NCI-H2029 treated with DMSO at 0.1 percent for 48 hours (cell line): ENCODE results near the gene RNF115.
"Not testable (repeated sequence)": the region's sequence is repeated elsewhere in the genome, so short reads cannot be mapped to it uniquely, and the experiment has no call there.

Experiments
- DNase-seq: peaks from one replicate; lab custom pipeline; 2025; lab: John Stamatoyannopoulos, UW

The RNF115 gene

GRCh38 chr1:145730467-145730866, 93.4 kb downstream of the RNF115 start:
- no peak for DNase-seq

GRCh38 chr1:145729666-145730436, 94.0 kb downstream of the RNF115 start:
- no peak for DNase-seq

GRCh38 chr1:145729196-145729595, 94.7 kb downstream of the RNF115 start:
- DNase-seq = no peak

- DNase-seq = not testable (repeated sequence)
Measured at GRCh38 chr1:145726193-145726592, 97.7 kb downstream of the RNF115 start.

DNA sequence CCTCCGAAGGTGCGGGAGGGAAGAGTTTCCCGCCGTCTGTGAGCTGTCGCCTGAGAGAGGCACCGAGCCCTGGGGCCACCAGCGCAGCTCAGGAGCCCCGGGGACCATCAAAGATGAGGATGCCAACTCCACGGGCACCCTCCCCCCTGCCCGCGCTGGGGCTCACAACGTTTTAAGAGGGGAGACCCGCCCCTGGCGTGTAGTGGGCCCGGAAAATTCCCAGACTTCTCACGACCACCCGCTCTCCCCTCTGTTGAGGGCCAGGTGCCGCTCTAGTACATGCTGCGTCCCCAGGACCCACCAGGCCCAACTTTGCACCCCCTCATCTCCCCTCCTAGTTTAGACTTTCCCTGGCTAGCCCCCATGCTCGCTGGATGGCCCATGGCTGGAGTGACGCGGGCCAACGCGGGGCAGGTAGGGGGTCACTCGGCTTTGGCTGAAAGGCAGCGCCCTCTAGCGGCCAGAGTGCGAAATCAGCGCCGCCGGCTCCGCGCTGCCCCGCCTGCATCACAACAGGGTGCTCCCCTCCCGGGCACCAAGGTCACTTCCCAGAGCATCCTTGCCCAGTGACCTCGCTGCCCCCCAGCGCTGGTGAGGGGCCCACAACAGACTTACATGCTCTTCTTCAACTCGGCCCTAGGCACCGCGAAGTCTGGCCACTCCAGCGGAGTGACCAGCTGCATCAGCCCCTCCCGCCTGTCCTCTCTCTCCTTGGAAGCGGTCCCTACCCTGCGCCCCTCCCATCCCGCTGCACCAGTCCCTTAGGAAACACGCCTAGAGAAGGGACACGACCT, 102.8 kb downstream of the RNF115 start:
- no peak for DNase-seq

- no peak for DNase-seq
Measured at GRCh38 chr1:145720556-145720877, 103.4 kb downstream of the RNF115 start.

GRCh38 chr1:145719230-145720079, 104.4 kb downstream of the RNF115 start, which contains the start of gene CD160:
TSS of gene CD160 (plus strand) at chr1:145719499. CDS start at chr1:145728328, 8,829 bp downstream.
- no peak for DNase-seq

DNA sequence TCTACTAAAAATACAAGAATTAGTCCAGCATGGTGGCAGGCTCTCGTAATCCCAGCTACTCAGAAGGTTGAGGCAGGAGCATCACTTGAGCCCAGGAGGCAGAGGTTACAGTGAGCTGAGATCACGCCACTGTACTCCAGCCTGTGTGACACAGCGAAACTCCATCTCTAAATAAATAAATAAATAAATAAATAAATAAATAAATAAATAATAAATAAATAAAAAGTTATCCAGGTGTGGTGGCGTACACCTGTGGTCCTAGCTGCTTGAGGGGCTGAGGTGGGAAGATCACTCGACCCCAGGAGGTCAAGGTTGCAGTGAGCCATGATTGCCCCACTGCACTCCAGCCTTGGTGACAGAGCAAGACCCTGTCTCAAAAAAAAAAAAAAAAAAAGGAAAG, 105.4 kb downstream of the RNF115 start:
- DNase-seq = not testable (repeated sequence)

DNA sequence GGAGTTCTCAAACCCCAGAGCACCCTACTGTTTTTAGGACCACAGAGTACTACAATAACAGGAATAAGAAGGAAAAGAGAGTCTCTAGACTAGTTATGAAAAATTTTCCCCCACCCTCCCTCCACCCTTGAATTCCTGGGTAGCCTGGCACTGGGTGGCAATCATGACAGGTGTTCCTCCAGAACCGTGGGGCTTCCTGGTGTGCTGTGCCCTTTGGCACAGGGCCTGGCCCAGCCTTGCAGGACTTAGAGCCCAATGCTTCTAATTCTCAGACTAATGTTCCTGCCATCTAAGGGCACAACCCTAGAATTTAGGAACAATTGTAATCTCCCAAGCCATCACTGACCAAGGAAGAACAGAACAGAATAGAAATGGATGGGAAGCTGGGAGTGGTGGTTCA, 106.1 kb downstream of the RNF115 start:
- no peak for DNase-seq

- DNase-seq = no peak
Measured at GRCh38 chr1:145716641-145717345, 107.1 kb downstream of the RNF115 start.

DNA sequence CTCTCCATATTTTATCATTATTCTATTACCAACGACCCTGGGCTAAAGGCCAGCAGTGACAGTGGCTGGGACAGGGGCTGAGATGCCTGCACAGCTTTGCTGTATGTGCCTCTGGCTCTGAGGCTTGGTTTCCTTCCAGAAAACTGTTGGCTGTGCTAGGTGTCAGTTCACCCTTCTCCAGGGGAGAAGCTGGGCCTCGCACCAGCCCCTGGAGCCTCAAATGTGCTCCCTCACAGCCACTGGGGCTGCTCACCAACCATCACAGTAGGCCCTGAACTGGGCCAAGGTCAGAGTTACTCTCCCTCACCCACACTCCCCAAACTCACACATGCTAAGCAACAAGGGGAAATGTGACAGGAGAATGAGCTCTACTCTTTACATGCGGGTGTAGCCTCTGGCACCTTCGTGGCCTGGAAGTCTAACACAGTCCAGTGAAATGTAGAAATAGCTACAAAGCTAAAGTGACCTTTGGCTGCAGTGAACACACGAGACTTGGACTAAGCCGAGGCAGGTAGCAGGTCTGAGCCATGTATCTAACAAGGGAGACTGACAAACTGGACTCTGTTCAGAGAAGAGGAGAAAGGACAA, 109.3 kb downstream of the RNF115 start:
- DNase-seq = no peak

- DNase-seq = no peak
Measured at GRCh38 chr1:145711213-145711651, 112.7 kb downstream of the RNF115 start.

DNA sequence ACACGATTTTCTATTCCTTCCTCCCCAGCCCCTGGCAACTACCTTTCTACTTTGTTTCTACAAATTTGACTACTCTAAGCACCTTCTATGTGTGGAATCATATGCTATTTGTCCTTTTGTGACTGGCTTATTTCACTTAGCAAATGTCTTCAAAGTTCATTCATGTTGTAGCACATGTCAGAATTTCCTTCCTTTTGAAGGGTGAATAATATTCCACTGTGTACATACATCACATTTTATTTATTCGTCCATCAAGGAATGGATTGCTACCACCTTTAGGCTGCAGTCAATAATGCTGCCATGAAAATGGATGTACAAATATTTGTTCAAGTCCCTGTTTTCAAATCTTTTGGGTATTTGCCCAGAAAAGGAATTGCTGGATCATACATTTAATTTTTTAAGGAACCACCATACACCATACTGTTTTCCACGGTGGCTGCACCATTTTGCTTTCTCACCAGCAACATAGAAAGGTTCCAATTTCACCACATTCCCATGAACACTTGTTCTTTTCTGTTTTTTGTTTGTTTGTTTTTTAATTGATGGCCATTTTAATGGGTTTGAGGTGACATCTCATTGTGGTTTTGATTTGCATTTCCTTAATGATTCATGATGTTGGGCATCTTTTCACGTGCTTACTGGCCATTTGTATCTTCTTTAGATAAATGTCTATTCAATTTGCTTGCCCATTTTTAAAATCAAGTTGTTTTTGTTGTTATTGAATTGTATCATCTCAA, 113.4 kb downstream of the RNF115 start:
- no peak for DNase-seq

- DNase-seq = no peak
Measured at GRCh38 chr1:145708063-145708462, 115.8 kb downstream of the RNF115 start.

DNA sequence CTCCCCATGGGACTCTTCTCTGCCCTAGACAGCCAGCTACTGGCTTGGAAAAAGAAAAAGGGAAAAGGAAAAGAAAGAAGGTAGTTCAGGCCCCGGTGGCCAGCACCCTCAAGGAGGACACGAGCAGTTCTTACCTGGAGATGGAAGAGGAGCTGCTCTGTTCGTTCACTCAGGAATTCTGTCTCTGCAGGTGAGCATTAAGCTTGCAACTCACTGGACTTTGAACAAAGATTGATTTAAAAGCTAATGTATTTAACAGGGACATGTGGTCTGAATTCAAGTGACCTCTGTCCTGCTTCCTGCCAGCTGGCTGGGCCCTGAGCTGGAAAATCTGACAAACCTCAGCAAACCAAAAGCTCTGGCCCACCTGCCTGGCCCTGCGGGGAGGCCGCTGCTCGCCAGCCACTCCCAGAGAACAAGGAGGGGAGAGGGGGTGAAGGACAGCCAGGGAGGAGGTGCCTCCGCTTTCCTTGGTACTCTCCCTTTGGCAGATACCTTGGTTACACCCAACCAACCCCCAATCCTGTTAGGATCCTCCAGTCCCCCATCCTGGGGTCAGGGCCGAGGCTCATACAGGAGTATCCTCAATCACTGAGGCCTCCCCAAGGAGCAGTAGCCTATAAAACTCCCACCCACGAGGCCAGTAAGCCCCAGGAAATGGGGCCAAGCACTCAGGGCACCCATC, 116.6 kb downstream of the RNF115 start, which contains the start of gene PDZK1:
Gene PDZK1, minus strand, starts transcription at position 186 of the 685 bp plus-strand sequence. CDS start 19,347 bp downstream, outside the sequence.
- DNase-seq = no peak

GRCh38 chr1:145706086-145706664, 117.7 kb downstream of the RNF115 start:
- DNase-seq = no peak

GRCh38 chr1:145705622-145706021, 118.3 kb downstream of the RNF115 start:
- DNase-seq = no peak

- DNase-seq = no peak
Measured at GRCh38 chr1:145702826-145703225, 121.1 kb downstream of the RNF115 start.

GRCh38 chr1:145702052-145702451, 121.8 kb downstream of the RNF115 start:
- no peak for DNase-seq
